Left cardiac atrium (tissue), 4 donors: ENCODE results near the gene FCHSD1. TPM values are rescaled to one million over a fixed set of nuclear protein-coding genes. Genes with fewer than 3 reads are reported as not detected.

Experiments
- ATAC-seq, 2 donors: fragments of 200-7000 bp; cut with Tn5 transposase; one replicate each; pipeline ENCODE4 v1.9.1; 2020; ENCODE audit warnings: mild to moderate bottlenecking in 2 of 2, moderate library complexity in 2 of 2
- DNase-seq: peaks from one replicate; pipeline ENCODE4 v3.0.0-alpha.2; 2020
- intact Hi-C, 2 donors: fragments of 100-400 bp; cut with DNase I; formaldehyde crosslinking; loops; one replicate each; pipeline versions ENCODE4 v1.14.1 to v1.15.1; 2022 to 2023
- total RNA-seq, 2 donors: library from RNA; stranded (reverse); fragmentation: NEBNext Ultra II Directional; extraction: Animal tissue kit (Norgen Biotek cat#: 25700); gene quantifications; one replicate each; pipeline ENCODE4 v1.2.1, GENCODE V29; 2021
- donor health status: DM: no; HTN: yes; CAD: no.
- donor health status: DM: no; HTN: yes; CAD: no; lungs with severe emphysema.
- donor health status: DM: yes; HTN: yes; CAD: no.
- donor health status: Dilated cardiomyopathy.

The FCHSD1 gene
- total RNA-seq, 2 donors from 2014 or later, result 6.1 to 7.3 TPM

DNA sequence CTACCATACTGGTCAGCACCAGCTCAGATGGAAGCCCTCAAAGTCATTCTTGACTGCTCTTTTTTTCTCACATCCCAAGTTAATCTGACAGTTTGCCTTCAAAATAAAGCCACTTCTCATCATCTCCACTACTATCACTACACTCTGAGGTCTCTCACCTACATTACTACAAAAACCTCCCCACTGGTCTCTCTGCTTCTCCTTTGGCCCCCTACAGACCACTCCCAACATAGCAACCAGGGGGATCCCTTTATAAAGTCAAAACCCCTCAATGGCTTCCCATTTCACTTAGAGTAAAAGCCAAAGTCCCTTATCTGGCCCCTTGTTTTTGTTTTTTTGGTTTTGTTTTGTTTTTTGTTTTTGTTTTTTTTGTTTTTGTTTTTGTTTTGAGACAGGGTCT, 26.2 kb upstream of the FCHSD1 start:
- ATAC-seq (no peak), DNase-seq (no peak)
- intact Hi-C loops, result no loop called here

DNA sequence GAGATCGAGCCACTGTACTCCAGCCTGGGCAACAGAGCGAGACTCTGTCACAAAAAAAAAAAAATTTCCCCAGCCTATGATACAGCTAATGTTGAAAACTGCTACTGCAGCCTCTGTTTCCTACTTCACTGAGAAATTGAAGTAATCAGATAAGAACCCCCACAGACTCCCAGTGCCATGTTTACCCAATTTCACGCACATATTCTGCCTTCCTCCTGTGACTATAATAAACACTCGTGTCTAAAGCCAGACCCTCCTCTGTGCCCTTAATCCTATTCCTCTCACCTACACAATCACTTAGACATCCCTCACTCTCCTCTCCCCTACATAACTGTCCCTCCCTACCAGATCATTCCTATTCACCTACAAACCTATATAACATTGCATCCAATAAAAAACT, 24.5 kb upstream of the FCHSD1 start:
- no peak for ATAC-seq
- intact Hi-C loops, result no loop called here
- no peak for DNase-seq

DNA sequence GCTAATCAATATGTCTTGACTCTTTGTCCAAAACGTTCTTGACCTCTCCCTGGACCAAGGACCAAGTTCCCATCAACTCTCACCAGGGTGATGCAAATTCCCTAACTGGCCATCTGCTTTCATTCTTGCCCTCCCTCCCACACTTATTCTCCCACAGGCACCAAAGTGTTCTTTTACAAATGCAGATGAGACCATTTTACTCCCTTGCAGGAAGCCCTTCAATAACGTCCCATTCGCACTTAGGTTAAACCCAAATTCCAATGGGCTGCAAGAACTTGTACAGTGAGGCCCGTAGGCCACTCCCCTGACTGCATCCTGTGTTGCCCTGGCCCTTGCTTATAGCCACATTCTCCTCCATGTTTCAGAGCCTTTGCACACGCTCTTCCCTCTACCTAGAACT, 23.5 kb upstream of the FCHSD1 start:
- ATAC-seq (no peak), DNase-seq (no peak)
- intact Hi-C loops, result no loop called here

DNA sequence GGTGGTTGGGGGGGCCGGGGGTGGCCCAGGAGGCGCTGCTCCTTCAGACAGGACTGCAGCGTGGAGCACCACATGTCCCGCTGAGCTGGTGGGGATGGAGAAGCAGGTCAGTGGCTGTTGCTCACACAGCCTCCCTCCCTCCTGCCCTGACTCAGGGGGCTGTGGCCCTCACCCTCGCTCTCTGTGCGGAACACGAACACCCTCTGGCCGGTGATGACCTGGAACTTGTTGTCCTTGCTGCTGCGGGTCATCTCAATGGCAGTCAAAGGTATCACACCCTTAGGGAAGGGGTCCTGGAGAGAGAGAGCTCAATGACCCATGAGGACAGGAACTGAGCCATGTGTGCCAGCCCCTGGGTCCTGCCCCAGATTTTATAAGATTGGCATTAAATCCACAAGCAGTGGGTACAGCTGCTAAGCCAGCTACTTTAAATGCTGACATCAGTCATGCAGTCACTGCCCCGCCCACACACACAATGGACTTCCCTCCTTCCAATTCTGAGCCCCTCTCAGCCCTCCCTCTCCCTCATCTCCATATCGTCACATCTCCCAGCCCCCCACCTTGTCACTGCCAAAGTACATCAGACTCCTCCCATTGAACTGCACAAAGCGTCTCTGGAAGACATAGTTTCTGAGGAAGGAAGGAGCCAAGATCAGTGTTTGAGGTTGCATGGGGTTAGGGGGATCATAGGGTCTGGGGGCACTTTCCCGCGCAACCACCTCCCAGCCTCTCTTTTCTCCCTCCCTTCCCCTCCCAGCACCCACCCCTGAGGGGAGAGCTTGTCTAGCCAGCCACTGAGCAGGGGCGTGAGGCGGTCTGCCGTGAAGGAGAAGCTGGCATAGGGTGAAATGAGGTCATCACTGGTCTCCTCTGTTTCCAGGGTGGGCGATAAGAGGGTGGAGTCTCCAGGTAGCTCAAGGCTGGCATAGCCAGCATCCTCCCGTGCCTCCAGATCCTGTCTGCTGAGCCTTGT, 21.9 kb upstream of the FCHSD1 start:
- DNase-seq, result no peak
- ATAC-seq, result peak in 1 of 2 donors; percentile 32
- intact Hi-C loops, result no loop called here

- DNase-seq (no peak), ATAC-seq (no peak)
- intact Hi-C loops, result no loop called here
Measured at GRCh38 chr5:141672071-141672840, 21.0 kb upstream of the FCHSD1 start.

GRCh38 chr5:141669520-141669919, 18.3 kb upstream of the FCHSD1 start:
- intact Hi-C loops, result no loop called here
- DNase-seq, result no peak
- ATAC-seq, result no peak

GRCh38 chr5:141668601-141669265, 17.5 kb upstream of the FCHSD1 start:
- DNase-seq, result no peak
- ATAC-seq, result no peak
- intact Hi-C loops, result no loop called here

- DNase-seq (no peak), ATAC-seq (no peak)
- intact Hi-C loops, result no loop called here
Measured at GRCh38 chr5:141665995-141666940, 15.1 kb upstream of the FCHSD1 start.

DNA sequence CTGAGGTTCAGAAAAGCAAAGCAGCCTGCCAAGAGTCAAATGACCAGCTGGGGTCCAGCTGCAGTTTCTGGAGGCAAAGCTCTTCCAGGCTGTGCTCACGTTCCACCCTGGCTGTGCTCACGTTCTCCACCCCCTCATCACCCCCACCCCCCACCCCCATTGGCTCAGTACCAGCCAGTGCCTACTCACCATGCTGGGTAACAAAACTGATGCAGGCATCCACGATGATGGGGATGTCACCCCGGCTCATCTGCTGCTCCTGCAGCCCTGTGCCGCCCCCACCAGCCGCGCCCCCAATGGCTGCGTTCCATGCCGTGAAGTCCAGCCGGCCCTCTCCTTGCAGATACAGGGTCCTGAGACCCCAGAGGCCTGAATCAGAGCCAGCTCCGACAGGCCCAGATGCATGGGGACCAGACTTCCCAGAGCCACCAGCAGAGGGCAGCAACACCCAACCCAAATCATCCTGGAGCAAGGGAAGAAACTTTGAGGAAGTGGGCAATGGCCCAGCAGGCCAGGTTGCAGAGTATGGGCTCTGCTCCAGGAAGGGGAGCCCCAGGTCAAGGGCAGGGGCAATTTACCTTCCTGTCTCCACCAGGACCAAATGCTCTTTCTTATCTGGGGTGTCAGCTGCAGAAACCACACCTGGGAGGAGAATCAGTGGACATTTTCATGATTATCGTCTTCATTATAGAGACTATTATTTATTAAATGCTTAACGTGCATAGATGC, 13.7 kb upstream of the FCHSD1 start:
- DNase-seq, result peak; percentile 78
- intact Hi-C loops, result no loop called here
- ATAC-seq, result peak; percentile 86 to 87

DNA sequence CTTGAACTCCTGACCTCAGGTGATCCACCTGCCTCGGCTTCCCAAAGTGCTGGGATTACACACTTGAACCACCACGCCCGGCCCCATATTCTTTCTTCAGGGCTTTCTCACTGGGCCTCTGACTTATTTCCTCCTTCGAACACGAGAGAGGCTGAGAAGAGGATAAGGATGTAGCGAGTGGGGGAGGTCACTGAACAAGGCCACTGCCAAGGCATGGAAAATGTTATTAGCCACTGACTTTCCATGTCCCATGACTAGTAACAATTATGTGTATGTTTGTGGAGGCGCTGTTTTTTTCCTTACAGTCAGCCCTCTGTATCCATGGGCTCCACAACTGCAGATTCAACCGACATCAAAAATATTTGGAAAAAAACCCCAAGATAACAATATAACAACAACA, 12.3 kb upstream of the FCHSD1 start:
- no peak for DNase-seq
- intact Hi-C loops, result no loop called here

GRCh38 chr5:141662028-141662427, 10.8 kb upstream of the FCHSD1 start:
- no peak for ATAC-seq
- intact Hi-C loops, result no loop called here
- no peak for DNase-seq

More for the DNA sequence above, 12.3 kb upstream of the FCHSD1 start:
- ATAC-seq, result no peak

DNA sequence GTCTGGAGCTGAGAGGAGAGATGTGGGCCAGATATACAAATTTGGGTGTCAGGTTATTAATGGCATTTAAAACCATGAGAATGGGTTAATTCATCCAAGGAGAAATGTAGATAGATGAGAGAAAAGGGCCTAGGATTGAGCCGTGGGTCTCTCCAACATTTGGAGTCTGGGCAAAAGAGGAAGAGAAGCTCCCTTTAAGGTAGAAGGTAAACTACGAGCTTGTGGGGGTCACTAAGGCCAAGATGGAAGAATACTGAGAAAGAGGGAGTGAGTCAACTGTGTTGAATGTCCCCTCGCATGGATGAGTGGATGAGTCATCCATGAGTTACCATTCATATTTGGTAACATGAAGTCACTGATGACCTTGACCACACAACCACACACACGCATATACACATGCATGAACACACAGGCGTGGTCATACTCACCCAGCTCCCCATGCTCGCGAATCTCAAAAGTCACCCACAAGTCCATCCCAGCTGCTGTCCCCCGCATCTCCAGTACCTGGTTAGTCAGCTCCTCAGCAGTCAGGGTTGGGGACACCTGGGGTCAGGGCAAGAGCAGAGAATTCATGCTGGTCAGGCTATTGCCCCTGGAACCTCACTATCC, 6.8 kb upstream of the FCHSD1 start:
- intact Hi-C loops, result no loop called here
- DNase-seq (no peak), ATAC-seq (peak in 1 of 2 donors; percentile 18)

GRCh38 chr5:141657404-141657803, 6.2 kb upstream of the FCHSD1 start:
- intact Hi-C loops, result no loop called here
- ATAC-seq (no peak), DNase-seq (no peak)

DNA sequence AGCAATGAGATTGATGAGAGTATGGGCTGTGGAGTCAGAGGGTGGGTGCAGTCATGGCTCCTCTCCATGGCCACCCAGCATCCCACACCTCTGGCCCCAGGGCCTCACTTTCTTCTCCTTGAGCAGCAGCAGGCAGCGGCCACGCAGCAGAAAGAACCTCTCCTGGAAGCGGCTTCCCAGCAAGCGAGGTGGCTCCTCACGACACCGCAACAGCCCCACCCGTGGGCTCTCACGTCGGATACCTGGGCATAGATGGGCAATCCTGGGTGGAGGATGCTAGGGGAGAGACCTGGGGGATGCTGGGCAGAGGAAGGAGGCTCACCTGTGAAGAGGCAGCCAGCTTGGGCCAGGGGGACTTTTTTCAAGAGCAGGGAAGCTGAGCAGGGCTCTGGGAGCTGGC, 5.2 kb upstream of the FCHSD1 start:
- DNase-seq (no peak), ATAC-seq (no peak)
- intact Hi-C loops, result no loop called here

GRCh38 chr5:141655020-141655419, 3.8 kb upstream of the FCHSD1 start:
- ATAC-seq, result no peak
- intact Hi-C loops, result no loop called here
- no peak for DNase-seq

GRCh38 chr5:141654298-141654697, 3.1 kb upstream of the FCHSD1 start:
- intact Hi-C loops, result no loop called here
- no peak for ATAC-seq

GRCh38 chr5:141651728-141652105, 499 bp upstream of the FCHSD1 start:
- DNase-seq (no peak), ATAC-seq (peak in 1 of 2 donors; percentile 3)
- intact Hi-C loops, result no loop called here

More at GRCh38 chr5:141654298-141654697, 3.1 kb upstream of the FCHSD1 start:
- no peak for DNase-seq

DNA sequence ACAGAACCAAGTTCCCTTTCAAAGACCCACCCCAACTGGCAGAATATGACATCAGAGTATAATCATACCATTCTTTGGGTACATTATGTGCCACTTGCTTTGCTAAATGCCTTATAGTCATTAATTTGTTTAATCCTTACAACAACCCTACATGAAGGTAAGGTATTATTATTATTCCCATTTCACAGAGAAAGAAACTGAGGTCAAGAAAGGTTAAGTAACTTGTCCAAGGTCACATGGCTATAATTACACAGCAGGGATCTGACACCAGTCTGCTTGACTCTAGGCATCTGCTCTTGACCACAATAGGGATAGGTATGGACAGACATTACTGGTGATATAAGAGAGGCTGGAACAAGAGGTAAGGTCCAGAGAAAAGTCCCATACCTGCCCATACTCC, 1.2 kb downstream of the FCHSD1 start:
- intact Hi-C loops, result no loop called here
- no peak for ATAC-seq
- no peak for DNase-seq
